Peyer's patch (tissue), 4 donors: Measurements from ENCODE around the gene TXNDC2.

ENCODE experiments used
- CTCF ChIP-seq, 6 experiments: fragments of 450-650 bp in 4 of 6; fragments of 200-600 bp in 2 of 6; sonication (generic) in 1 of 6; IDR thresholded peaks; one replicate each; pipeline ENCODE4 v1.5.1; 2017 to 2019; ENCODE audit warnings: antibody characterized with exemption in 6 of 6, mild to moderate bottlenecking in 3 of 6, moderate library complexity in 1 of 6
- POLR2A ChIP-seq, 2 donors: fragments of 450-650 bp; IDR thresholded peaks; one replicate each; pipeline ENCODE4 v1.5.1; 2017; ENCODE audit warnings: antibody characterized with exemption in 2 of 2, mild to moderate bottlenecking in 2 of 2, moderate library complexity in 2 of 2

- no peak for TF ChIP-seq CTCF (IDR thresholded peaks at IDR 0.05)
- no peak for TF ChIP-seq POLR2A (IDR thresholded peaks at IDR 0.05)
Observed at GRCh38 chr18:9915291-9916076, 29.7 kb downstream of the TXNDC2 start.
